ENCODE measurements around the gene CDK17. TPM values are rescaled to one million over a fixed set of nuclear protein-coding genes. Genes with fewer than 3 reads are reported as not detected.

CDK17 gene
- polyA plus RNA-seq, 3 donors from 2014 or later = 27.2 to 64.0 (median 52.7) TPM

DNA sequence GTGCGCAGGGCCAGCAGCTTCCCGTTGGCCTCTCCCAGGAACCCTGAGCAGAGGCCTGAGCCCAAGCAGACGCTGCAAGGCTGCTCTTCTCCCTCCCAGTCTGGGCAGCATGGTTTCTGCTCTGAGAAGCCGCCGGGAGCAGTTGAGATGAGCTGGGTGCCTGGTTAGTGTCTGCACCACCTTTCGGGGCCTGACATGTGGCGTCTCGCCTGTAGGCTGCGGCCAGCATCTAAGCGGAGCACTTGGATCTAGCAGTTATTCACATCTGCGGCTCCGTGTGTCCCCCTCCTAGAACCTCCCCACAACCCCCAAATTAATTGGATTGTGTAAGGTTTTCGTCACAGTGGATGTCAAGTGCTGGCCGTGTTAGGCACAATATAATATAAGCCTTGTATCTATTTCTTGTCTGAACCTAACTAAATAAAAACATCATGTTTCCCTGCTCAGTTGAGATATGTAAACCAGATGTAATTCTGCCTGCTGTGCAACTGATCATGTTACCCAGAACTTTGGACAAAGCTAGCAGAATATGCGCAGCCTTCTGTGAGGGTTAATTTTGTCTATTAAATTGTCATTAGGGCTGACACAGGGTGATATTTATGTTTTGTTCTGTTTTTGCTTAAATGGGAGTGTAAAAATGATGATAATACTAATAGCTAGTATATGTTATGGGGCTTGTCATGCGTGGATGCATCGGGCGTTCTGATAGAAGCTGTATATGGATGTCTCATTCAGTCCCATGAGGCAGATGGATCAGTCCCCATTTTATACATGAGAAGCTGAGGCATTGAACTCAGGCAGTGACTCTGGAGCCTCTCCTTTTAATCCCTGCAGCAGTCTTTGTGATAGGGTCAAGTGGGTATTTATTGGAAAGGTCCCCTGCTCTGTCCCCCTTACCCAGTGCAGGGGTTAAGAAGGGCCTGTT, 160.3 kb downstream of the CDK17 start:
- H3K27me3 Mint-ChIP-seq (ENCODE audit: low read depth in 3 of 3) = peaks cover 13 to 31% (median 26%) of the 10 kb centered on the region in 3 donors
- peak overlapping the region; percentile 86 to 96 (median 90) for H3K4me3 Mint-ChIP-seq
- peaks cover 89 to 95% of the 10 kb centered on the region in 2 donors for H3K4me1 Mint-ChIP-seq

GRCh38 chr12:96238336-96239047, 161.7 kb downstream of the CDK17 start:
- peaks cover 9 to 31% (median 26%) of the 10 kb centered on the region in 3 donors for H3K27me3 Mint-ChIP-seq (ENCODE audit: low read depth in 3 of 3)
- peaks cover 86 to 91% of the 10 kb centered on the region in 2 donors for H3K4me1 Mint-ChIP-seq
- H3K27ac Mint-ChIP-seq = peak overlapping the region; percentile 95 to 99 (median 98)
- H3K36me3 Mint-ChIP-seq = peaks cover 0 to 8% (median 3%) of the 10 kb centered on the region in 3 donors
- peak overlapping the region; percentile 70 to 92 (median 86) for H3K4me3 Mint-ChIP-seq
- DNase-seq = no peak
- no peaks in the 10 kb centered on the region for H3K9me3 Mint-ChIP-seq

More for the DNA sequence above, 160.3 kb downstream of the CDK17 start:
- Mint-ChIP-seq H3K9me3 (no peaks in the 10 kb centered on the region), H3K27ac (peak overlapping the region; percentile 99 to 100 (median 99)), H3K36me3 (peaks cover 0 to 8% (median 3%) of the 10 kb centered on the region in 3 donors)
- no peak for DNase-seq

- peak overlapping the region; percentile 95 to 99 (median 98) for H3K27ac Mint-ChIP-seq
- peak; percentile 83 to 86 (median 86) for DNase-seq
- H3K9me3 Mint-ChIP-seq = no peaks in the 10 kb centered on the region
- H3K4me3 Mint-ChIP-seq = peak overlapping the region; percentile 70 to 92 (median 86)
- H3K27me3 Mint-ChIP-seq (ENCODE audit: low read depth in 3 of 3) = peaks cover 9 to 27% (median 26%) of the 10 kb centered on the region in 3 donors
- H3K4me1 Mint-ChIP-seq = peaks cover 77 to 82% of the 10 kb centered on the region in 2 donors
- H3K36me3 Mint-ChIP-seq = peaks cover 0 to 8% (median 3%) of the 10 kb centered on the region in 3 donors
Measured at GRCh38 chr12:96237465-96238077, 162.7 kb downstream of the CDK17 start.

- H3K9me3 Mint-ChIP-seq = no peaks in the 10 kb centered on the region
- peaks cover 9 to 21% (median 21%) of the 10 kb centered on the region in 3 donors for H3K27me3 Mint-ChIP-seq (ENCODE audit: low read depth in 3 of 3)
- H3K27ac Mint-ChIP-seq = peak overlapping the region; percentile 95 to 99 (median 98)
- H3K36me3 Mint-ChIP-seq = peaks cover 0 to 8% (median 4%) of the 10 kb centered on the region in 3 donors
- no peak for DNase-seq
- H3K4me3 Mint-ChIP-seq = peak overlapping the region; percentile 58 to 92 (median 86)
- H3K4me1 Mint-ChIP-seq = peaks cover 72 to 78% of the 10 kb centered on the region in 2 donors
Measured at GRCh38 chr12:96237035-96237434, 163.2 kb downstream of the CDK17 start.

GRCh38 chr12:96236221-96236822, 163.9 kb downstream of the CDK17 start:
- H3K4me1 Mint-ChIP-seq = peaks cover 64 to 76% of the 10 kb centered on the region in 2 donors
- peak overlapping the region; percentile 58 to 92 (median 86) for H3K4me3 Mint-ChIP-seq
- peaks cover 0 to 9% (median 8%) of the 10 kb centered on the region in 3 donors for H3K36me3 Mint-ChIP-seq
- H3K27me3 Mint-ChIP-seq (ENCODE audit: low read depth in 3 of 3) = peaks cover 6 to 15% (median 14%) of the 10 kb centered on the region in 3 donors
- DNase-seq = peak; percentile 56 to 61 (median 56)
- H3K9me3 Mint-ChIP-seq = no peaks in the 10 kb centered on the region
- H3K27ac Mint-ChIP-seq = peak overlapping the region; percentile 95 to 99 (median 98)

GRCh38 chr12:96235484-96235826, 164.8 kb downstream of the CDK17 start:
- Mint-ChIP-seq H3K9me3 (no peaks in the 10 kb centered on the region), H3K27ac (peak overlapping the region; percentile 39 to 99 (median 82)), H3K36me3 (peaks cover 0 to 8% (median 7%) of the 10 kb centered on the region in 3 donors), H3K4me1 (peaks cover 56 to 67% of the 10 kb centered on the region in 2 donors), H3K4me3 (peak overlapping the region in 4 of 5 donors; percentile 25 to 71 (median 44)), H3K27me3 (ENCODE audit: low read depth in 3 of 3) (peaks cover 6 to 11% (median 8%) of the 10 kb centered on the region in 3 donors)
- peak in 1 of 3 donors; percentile 28 for DNase-seq

- Mint-ChIP-seq H3K4me3 (peak overlapping the region in 3 of 5 donors; percentile 35 to 71 (median 47)), H3K4me1 (peaks cover 50 to 62% of the 10 kb centered on the region in 2 donors), H3K27me3 (ENCODE audit: low read depth in 3 of 3) (peaks cover 6 to 11% (median 8%) of the 10 kb centered on the region in 3 donors), H3K36me3 (peaks cover 0 to 8% (median 6%) of the 10 kb centered on the region in 3 donors), H3K9me3 (no peaks in the 10 kb centered on the region), H3K27ac (peak overlapping the region in 5 of 6 donors; percentile 78 to 99 (median 83))
- DNase-seq = no peak
Measured at GRCh38 chr12:96234591-96235483, 165.4 kb downstream of the CDK17 start.

- no peak for DNase-seq
- peaks cover 6 to 11% (median 8%) of the 10 kb centered on the region in 3 donors for H3K27me3 Mint-ChIP-seq (ENCODE audit: low read depth in 3 of 3)
- H3K9me3 Mint-ChIP-seq = no peaks in the 10 kb centered on the region
- H3K36me3 Mint-ChIP-seq = peaks cover 0 to 8% (median 6%) of the 10 kb centered on the region in 3 donors
- peaks cover 43 to 62% of the 10 kb centered on the region in 2 donors for H3K4me1 Mint-ChIP-seq
- no peak overlapping the region for H3K27ac Mint-ChIP-seq
- no peak overlapping the region for H3K4me3 Mint-ChIP-seq
Measured at GRCh38 chr12:96233939-96234461, 166.2 kb downstream of the CDK17 start.

DNA sequence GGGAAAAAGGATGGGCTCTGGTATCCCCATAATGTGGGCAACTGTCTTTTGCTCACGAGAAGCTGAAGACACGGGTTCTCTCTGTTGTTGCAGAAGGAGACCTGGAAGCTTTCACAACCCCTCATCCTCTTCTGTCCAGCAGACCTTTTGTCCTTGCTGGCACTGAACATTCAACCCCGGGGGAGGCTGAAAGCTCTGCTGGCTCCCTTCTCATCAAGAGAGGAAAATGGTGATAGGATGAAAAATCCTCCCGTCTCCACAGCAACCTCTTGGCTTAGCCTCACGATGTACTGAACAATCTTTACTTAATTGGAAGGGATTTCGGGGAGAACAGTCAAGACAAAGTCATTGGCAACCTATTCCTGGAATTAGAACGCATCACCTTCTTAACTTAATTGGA, 167.1 kb downstream of the CDK17 start:
- Mint-ChIP-seq H3K4me3 (no peak overlapping the region), H3K9me3 (no peaks in the 10 kb centered on the region), H3K27me3 (ENCODE audit: low read depth in 3 of 3) (peaks cover 6 to 11% (median 8%) of the 10 kb centered on the region in 3 donors), H3K36me3 (peaks cover 0 to 8% (median 6%) of the 10 kb centered on the region in 3 donors), H3K27ac (peak overlapping the region in 2 of 6 donors; percentile 12 to 30), H3K4me1 (peaks cover 36 to 59% of the 10 kb centered on the region in 2 donors)
- no peak for DNase-seq

DNA sequence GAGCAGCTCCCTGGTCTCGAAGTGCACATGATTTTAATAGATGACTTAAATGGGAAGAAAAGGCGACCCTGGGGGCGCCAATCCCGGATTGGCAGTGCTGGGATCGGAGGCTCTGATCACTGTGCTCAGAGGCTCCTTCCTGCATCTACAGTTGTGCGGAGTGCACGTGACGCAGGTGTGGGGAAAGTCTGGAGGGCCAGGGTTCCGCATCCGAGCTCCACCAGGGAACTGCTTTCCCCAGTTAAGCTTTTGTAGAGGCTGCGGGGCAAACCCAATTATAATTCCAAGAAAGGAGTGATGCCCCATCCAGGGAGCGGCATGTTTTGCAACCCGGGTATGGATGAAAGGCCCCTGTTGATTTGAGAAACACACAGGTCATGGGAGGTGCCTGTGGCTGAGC, 169.6 kb downstream of the CDK17 start:
- Mint-ChIP-seq H3K27ac (no peak overlapping the region), H3K9me3 (no peaks in the 10 kb centered on the region), H3K27me3 (ENCODE audit: low read depth in 3 of 3) (peaks cover 0 to 3% (median 0%) of the 10 kb centered on the region in 3 donors), H3K4me1 (peaks cover 22 to 54% of the 10 kb centered on the region in 2 donors), H3K36me3 (peaks cover 0 to 15% (median 14%) of the 10 kb centered on the region in 3 donors), H3K4me3 (no peak overlapping the region)
- no peak for DNase-seq

- Mint-ChIP-seq H3K4me3 (no peak overlapping the region), H3K27me3 (ENCODE audit: low read depth in 3 of 3) (peaks cover 0 to 3% (median 0%) of the 10 kb centered on the region in 3 donors), H3K4me1 (peaks cover 13 to 55% of the 10 kb centered on the region in 2 donors), H3K36me3 (peaks cover 10 to 27% (median 23%) of the 10 kb centered on the region in 3 donors), H3K27ac (peak overlapping the region in 3 of 6 donors; percentile 24 to 61 (median 40)), H3K9me3 (no peaks in the 10 kb centered on the region)
- DNase-seq = no peak
Measured at GRCh38 chr12:96228566-96229248, 171.5 kb downstream of the CDK17 start.

Measured in immature natural killer cell (primary cell).